SU-DHL-6 (cell line): Measurements from ENCODE around the gene EBLN2.

Experiments
- CTCF ChIP-seq: fragments of 200-600 bp; sonication (generic); IDR thresholded peaks from one replicate; pipeline ENCODE4 v1.5.1; 2017; ENCODE audit warnings: antibody characterized with exemption, mild to moderate bottlenecking, low read length, moderate library complexity; ENCODE audit not compliant: insufficient read depth, poor library complexity, severe bottlenecking
- EZH2phosphoT487 ChIP-seq: fragments of 200-600 bp; sonication (generic), shearing (Covaris generic); conservative IDR thresholded peaks from 2 replicates; pipeline ENCODE4 v1.6.1; 2018; ENCODE audit warnings: mild to moderate bottlenecking, antibody characterized with exemption, low read length, moderate library complexity, mixed read lengths

DNA sequence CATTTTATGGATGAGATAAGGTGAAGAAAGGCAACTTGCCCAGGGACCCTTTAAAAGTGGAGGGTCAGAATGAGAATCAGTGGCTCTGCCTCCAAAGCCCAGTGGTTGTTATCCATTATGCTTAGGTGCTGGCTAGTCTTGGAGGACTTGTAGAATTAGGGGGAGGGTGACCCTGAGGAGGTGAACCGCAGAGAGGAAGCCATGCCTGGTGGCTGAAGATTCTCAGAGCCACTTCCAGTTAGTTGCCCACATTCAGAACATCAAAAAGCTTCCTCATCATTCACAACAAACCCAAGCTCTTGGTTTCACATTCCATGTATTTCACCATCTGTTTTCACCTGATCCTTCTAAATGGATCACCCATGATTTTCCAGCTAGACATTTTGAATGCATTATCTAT is 11.2 kb downstream of the EBLN2 start:
- TF ChIP-seq CTCF (no peak), EZH2phosphoT487 (no peak)
